ENCODE data around the gene CAVIN4.

DNA sequence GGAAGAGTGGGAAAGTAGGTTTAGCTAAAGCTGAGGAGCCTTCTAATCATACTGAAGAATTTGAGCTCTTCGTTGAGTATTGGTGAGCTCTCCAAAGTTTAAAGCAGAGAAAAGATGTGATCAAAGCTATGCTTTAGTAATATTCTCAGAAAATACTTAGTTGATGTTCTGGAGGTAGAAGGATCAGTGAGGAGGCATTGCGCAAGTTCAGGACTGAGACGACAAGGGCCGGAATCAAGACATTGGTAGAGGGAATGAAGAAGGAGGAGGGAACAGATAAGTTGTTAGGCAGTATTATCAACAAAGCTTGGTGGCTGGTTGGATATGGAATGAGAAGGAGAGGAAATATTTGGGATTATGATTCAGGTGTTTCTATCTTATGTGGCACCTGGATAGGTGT, 7.1 kb downstream of the CAVIN4 start:
- no peak for TF ChIP-seq EP300 (conservative IDR thresholded peaks at IDR 0.05; ENCODE audit: poor library complexity, severe bottlenecking)
- TF ChIP-seq POLR2AphosphoS5 (IDR thresholded peaks at IDR 0.05) = no peak
- TF ChIP-seq TAF1 (IDR thresholded peaks at IDR 0.05; ENCODE audit: low read depth) = no peak
- TF ChIP-seq, protein P1, sequence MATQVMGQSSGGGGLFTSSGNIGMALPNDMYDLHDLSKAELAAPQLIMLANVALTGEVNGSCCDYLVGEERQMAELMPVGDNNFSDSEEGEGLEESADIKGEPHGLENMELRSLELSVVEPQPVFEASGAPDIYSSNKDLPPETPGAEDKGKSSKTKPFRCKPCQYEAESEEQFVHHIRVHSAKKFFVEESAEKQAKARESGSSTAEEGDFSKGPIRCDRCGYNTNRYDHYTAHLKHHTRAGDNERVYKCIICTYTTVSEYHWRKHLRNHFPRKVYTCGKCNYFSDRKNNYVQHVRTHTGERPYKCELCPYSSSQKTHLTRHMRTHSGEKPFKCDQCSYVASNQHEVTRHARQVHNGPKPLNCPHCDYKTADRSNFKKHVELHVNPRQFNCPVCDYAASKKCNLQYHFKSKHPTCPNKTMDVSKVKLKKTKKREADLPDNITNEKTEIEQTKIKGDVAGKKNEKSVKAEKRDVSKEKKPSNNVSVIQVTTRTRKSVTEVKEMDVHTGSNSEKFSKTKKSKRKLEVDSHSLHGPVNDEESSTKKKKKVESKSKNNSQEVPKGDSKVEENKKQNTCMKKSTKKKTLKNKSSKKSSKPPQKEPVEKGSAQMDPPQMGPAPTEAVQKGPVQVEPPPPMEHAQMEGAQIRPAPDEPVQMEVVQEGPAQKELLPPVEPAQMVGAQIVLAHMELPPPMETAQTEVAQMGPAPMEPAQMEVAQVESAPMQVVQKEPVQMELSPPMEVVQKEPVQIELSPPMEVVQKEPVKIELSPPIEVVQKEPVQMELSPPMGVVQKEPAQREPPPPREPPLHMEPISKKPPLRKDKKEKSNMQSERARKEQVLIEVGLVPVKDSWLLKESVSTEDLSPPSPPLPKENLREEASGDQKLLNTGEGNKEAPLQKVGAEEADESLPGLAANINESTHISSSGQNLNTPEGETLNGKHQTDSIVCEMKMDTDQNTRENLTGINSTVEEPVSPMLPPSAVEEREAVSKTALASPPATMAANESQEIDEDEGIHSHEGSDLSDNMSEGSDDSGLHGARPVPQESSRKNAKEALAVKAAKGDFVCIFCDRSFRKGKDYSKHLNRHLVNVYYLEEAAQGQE (IDR thresholded peaks at IDR 0.05; ENCODE audit: borderline replicate concordance) = no peak
- TF ChIP-seq EZH2 (IDR thresholded peaks at IDR 0.05; ENCODE audit: borderline replicate concordance, insufficient read depth, low read length, poor library complexity, severe bottlenecking) = no peak
- TF ChIP-seq, protein P2, sequence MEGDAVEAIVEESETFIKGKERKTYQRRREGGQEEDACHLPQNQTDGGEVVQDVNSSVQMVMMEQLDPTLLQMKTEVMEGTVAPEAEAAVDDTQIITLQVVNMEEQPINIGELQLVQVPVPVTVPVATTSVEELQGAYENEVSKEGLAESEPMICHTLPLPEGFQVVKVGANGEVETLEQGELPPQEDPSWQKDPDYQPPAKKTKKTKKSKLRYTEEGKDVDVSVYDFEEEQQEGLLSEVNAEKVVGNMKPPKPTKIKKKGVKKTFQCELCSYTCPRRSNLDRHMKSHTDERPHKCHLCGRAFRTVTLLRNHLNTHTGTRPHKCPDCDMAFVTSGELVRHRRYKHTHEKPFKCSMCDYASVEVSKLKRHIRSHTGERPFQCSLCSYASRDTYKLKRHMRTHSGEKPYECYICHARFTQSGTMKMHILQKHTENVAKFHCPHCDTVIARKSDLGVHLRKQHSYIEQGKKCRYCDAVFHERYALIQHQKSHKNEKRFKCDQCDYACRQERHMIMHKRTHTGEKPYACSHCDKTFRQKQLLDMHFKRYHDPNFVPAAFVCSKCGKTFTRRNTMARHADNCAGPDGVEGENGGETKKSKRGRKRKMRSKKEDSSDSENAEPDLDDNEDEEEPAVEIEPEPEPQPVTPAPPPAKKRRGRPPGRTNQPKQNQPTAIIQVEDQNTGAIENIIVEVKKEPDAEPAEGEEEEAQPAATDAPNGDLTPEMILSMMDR (IDR thresholded peaks at IDR 0.05; ENCODE audit: poor library complexity, severe bottlenecking) = no peak
- no peak for TF ChIP-seq MXI1 (conservative IDR thresholded peaks at IDR 0.05; ENCODE audit: poor library complexity, severe bottlenecking)

All from neural cell (in vitro differentiated cells).